Small intestine (tissue), 7 donors: ENCODE data around the gene KCND1. TPM values are rescaled to one million over a fixed set of nuclear protein-coding genes. Genes with fewer than 3 reads are reported as not detected.

Source experiments
- DNase-seq, 2 donors: peaks; one replicate each; pipeline versions ENCODE4 v3.0.0 to v3.0.0-alpha.2; 2013
- FAIRE-seq: peaks from 2 replicates; lab custom pipeline; 2012; peaks lifted over from hg19 to GRCh38; lab: Jason Lieb, UNC
- H3K27ac ChIP-seq, 3 donors: one replicate each; pipeline ENCODE4 v1.5.1; 2013; ENCODE audit warnings: low read length in 2 of 3, mild to moderate bottlenecking in 2 of 3, control low read depth in 1 of 3, inconsistent platforms in 1 of 3, low read depth in 1 of 3, moderate library complexity in 1 of 3
- H3K27me3 ChIP-seq, 3 donors: one replicate each; pipeline ENCODE4 v1.6.1; 2013; ENCODE audit warnings: low read length in 3 of 3, inconsistent platforms in 1 of 3; ENCODE audit not compliant: control insufficient read depth in 3 of 3, insufficient read depth in 3 of 3
- H3K36me3 ChIP-seq, 3 donors: one replicate each; pipeline ENCODE4 v1.6.1; 2013; ENCODE audit warnings: low read length in 3 of 3, inconsistent platforms in 1 of 3, low read depth in 1 of 3, mild to moderate bottlenecking in 1 of 3, moderate library complexity in 1 of 3; ENCODE audit not compliant: control insufficient read depth in 3 of 3, insufficient read depth in 2 of 3
- H3K4me1 ChIP-seq, 3 donors: one replicate each; pipeline ENCODE4 v1.6.1; 2013; ENCODE audit warnings: low read length in 2 of 3, inconsistent platforms in 1 of 3, low read depth in 1 of 3, mild to moderate bottlenecking in 1 of 3, moderate library complexity in 1 of 3; ENCODE audit not compliant: control insufficient read depth in 3 of 3, insufficient read depth in 2 of 3
- H3K4me3 ChIP-seq, 3 donors: one replicate each; pipeline ENCODE4 v1.5.1; 2013; ENCODE audit warnings: low read length in 3 of 3, control low read depth in 1 of 3, inconsistent platforms in 1 of 3, low read depth in 1 of 3, mild to moderate bottlenecking in 1 of 3, moderate library complexity in 1 of 3
- H3K9me3 ChIP-seq, 2 donors: one replicate each; pipeline ENCODE4 v1.6.1; 2013; ENCODE audit warnings: low read depth in 1 of 2, low read length in 1 of 2; ENCODE audit not compliant: control insufficient read depth in 2 of 2, insufficient read depth in 1 of 2
- WGBS, 3 donors: extraction: QIAGEN DNeasy Blood & Tissue Kit; methylation state at CpG; one replicate each; pipeline ENCODE4 v1.1.7; 2013; 5-methylcytosine and 5-hydroxymethylcytosine counted together
- polyA plus RNA-seq, 4 donors: library from polyadenylated mRNA; stranded (reverse) in 3 of 4; unstranded in 1 of 4; fragments of 200-250 nt in 3 of 4; fragments of 120-200 nt in 1 of 4; gene quantifications; one replicate each; pipeline versions ENCODE4 v1.2.1 to v1.2.3, GENCODE V29; 2013
- donor health status: healthy with polysubstance abuse.
- donor health status: control.
- donor health status: control.
- donor health status: Bipolar disorder and iron deficiency.
- donor health status: healthy.

The KCND1 gene
- polyA plus RNA-seq, 4 donors: 0.27 to 1.7 (median 0.78) TPM

DNA sequence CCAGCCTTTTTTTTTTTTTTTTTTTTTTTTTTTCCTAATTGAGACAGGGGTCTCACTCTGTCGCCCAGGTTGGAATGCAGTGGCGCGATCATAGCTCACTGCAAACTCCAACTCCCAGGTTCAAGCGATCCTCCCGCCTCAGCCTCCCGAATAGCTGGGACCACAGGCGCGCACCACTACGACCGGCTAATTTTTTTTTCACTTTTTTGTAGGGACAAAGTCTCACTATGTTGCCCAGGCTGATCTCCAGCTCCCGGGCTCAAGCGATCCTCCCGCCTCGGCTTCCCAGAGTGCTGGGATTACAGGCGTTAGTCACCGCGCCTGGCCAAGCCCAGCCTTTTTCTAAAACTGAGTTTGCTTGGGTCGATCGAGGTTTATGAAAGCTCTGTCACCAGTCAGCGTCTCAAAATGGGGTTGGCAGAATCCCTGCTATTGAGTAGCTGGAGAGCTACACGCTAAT is 13.0 kb downstream of the KCND1 start:
- no peaks in the 10 kb centered on the region for H3K9me3 ChIP-seq
- peaks cover 0 to 23% (median 6%) of the 10 kb centered on the region in 3 donors for H3K4me1 ChIP-seq
- FAIRE-seq: no peak
- H3K27ac ChIP-seq: peak overlapping the region; percentile 85 to 100 (median 95)
- H3K36me3 ChIP-seq: peaks cover 0 to 23% (median 0%) of the 10 kb centered on the region in 3 donors
- peak in 1 of 2 donors; percentile 70 for DNase-seq
- H3K4me3 ChIP-seq: peak overlapping the region in 2 of 3 donors; percentile 18 to 46
- no peaks in the 10 kb centered on the region for H3K27me3 ChIP-seq
- WGBS, 3 donors: 0 to 40% (median 3%) methylated on average over 21 of the region's 21 CpGs

DNA sequence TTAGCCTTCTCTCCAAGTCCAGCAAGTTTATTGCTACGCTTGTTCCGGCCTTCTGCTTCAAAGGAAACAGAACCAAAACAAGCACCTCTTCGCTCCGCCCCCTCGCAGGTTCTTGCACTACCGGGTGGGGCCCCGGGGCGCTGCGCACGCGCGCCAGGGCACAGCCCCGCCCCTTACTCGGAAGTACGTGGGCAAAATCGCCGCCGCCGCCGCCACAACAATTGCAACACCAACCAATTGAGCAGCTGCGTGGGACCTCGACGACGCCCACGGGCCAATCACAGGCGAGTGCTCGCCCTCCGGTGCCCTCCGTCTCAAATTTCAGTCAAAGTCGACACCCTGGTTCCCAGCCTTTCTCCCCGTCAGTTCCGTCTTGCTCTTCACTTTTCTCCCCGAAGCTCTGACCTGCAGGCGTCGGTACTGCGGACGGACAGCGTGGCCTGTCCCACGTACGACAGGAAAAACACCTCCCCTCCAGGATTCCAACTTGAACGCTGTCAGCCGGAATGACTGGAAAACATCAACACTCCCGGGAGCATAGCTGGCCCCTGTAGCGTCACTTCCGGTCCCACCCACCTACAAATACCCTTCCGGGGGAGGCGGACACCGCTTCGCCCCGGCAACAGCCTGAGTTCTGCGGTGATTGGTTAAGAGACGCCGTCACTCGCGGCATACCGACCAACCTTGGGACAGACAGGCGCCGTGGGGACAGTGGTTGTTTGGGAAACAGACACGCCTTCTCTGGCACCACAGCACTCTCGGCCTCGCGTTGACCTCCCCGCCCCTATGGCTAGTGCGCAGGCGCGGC is 13.6 kb downstream of the KCND1 start:
- peak; percentile 79 for FAIRE-seq
- DNase-seq: peak; percentile 95 to 96
- WGBS, 3 donors: 0 to 38% (median 17%) methylated on average over 39 to 66 of the region's 66 CpGs

DNA sequence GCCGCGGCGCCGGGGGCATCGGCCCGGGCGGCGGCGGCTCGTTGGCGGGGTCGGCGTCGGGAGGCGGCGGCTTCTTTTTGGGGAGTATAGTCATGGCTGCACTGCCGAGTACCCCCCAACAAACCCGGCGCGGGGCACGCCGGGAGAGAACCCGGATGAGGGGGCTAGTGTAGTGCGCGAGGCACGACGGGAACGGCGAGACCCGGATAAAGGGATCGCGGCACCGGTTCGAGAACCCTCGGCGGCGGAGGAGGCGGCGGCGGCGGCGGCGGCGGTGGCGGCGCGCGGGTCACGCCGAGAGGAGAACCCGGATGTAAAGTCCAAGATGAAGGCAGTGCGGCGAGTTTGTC is 14.2 kb downstream of the KCND1 start, which contains the start of gene OTUD5:
Gene OTUD5, minus strand, starts transcription at position 131 of the 350 bp plus-strand sequence. Its CDS starts 37 bp downstream, at position 94.
- Histone ChIP-seq H3K4me1 (peaks cover 0 to 22% (median 6%) of the 10 kb centered on the region in 3 donors), H3K9me3 (no peaks in the 10 kb centered on the region), H3K4me3 (peak within 1 kb of the TSS; percentile 46 to 73 (median 57)), H3K36me3 (peaks cover 0 to 29% (median 0%) of the 10 kb centered on the region in 3 donors), H3K27me3 (no peaks in the 10 kb centered on the region), H3K27ac (peak within 1 kb of the TSS; percentile 90 to 100 (median 95))
- DNase-seq: no peak
- WGBS, 3 donors: 0 to 64% (median 25%) methylated on average over 17 to 53 of the region's 53 CpGs
- FAIRE-seq: no peak

More for the DNA sequence above, 13.6 kb downstream of the KCND1 start:
- H3K4me1 ChIP-seq: peaks cover 0 to 23% (median 6%) of the 10 kb centered on the region in 3 donors
- peak overlapping the region; percentile 90 to 100 (median 95) for H3K27ac ChIP-seq
- H3K9me3 ChIP-seq: no peaks in the 10 kb centered on the region
- H3K4me3 ChIP-seq: peak overlapping the region; percentile 46 to 73 (median 57)
- H3K36me3 ChIP-seq: peaks cover 0 to 29% (median 0%) of the 10 kb centered on the region in 3 donors
- no peaks in the 10 kb centered on the region for H3K27me3 ChIP-seq

DNA sequence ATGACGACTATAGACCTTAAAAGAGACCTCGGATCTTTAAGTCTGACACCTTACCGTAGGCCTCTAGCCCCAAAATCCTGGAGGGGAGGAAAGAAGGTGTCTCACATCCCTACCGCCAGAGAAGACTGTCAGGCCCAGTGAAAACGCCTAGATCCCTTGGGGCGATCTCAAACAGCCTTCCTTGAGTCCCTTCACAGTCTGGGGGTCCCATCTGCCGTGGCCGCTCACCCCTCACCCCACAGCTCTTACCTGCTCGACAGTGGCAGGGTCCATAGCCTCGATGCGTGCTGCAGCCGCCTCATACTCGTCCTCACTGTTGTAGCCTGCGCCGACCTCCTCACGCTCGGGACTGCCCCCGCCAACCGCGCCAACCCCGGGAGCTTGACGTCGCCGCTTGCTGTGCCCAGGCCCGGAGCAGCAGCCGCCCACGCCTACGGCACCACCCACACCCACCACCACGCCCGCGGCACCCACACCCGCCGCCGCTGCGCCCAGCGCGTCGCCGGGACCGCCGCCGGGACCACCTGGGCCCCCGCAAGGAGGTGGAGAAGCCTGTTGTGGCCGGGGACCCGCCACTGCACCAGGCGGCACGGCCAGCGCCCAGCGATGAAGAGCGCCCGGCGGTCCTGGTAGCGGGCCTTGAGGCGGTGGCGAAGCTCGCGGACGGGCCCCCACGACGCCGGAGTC is 14.8 kb downstream of the KCND1 start:
- FAIRE-seq (no peak), DNase-seq (peak in 1 of 2 donors; percentile 34)
- peaks cover 0 to 16% (median 6%) of the 10 kb centered on the region in 3 donors for H3K4me1 ChIP-seq
- WGBS, 3 donors: 1 to 41% (median 1%) methylated on average over 22 to 61 of the region's 61 CpGs
- no peaks in the 10 kb centered on the region for H3K27me3 ChIP-seq
- peaks cover 0 to 29% (median 0%) of the 10 kb centered on the region in 3 donors for H3K36me3 ChIP-seq
- no peaks in the 10 kb centered on the region for H3K9me3 ChIP-seq
- peak overlapping the region; percentile 46 to 73 (median 57) for H3K4me3 ChIP-seq
- H3K27ac ChIP-seq: peak overlapping the region; percentile 80 to 100 (median 95)

DNA sequence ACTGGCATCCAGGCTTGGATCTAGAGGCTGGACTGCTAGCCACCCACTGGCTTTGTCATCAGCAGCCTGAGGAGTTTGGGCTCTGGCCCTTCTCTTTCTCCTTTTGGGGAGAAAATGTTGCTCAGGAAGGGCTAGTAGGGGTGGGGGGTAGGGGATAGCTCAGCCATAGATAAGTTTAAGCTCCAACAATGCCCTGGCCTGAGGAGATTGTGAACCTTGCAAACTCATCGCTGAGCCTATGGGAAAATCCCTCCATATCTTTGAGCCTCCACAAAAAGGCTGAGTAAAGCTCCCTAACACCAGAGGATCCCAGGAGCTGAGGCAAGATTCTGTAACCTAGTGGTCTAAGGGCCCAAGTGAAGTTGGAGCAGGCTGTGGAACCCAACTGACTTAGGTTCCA is 23.1 kb downstream of the KCND1 start:
- H3K27ac ChIP-seq: no peak overlapping the region
- H3K4me1 ChIP-seq: no peaks in the 10 kb centered on the region
- DNase-seq: no peak
- no peaks in the 10 kb centered on the region for H3K27me3 ChIP-seq
- 84 to 100% (median 89%) methylated on average over 1 of the region's 1 CpG for WGBS, 3 donors
- H3K4me3 ChIP-seq: no peak overlapping the region
- H3K9me3 ChIP-seq: no peaks in the 10 kb centered on the region
- H3K36me3 ChIP-seq: peaks cover 0 to 32% (median 0%) of the 10 kb centered on the region in 3 donors
- no peak for FAIRE-seq

DNA sequence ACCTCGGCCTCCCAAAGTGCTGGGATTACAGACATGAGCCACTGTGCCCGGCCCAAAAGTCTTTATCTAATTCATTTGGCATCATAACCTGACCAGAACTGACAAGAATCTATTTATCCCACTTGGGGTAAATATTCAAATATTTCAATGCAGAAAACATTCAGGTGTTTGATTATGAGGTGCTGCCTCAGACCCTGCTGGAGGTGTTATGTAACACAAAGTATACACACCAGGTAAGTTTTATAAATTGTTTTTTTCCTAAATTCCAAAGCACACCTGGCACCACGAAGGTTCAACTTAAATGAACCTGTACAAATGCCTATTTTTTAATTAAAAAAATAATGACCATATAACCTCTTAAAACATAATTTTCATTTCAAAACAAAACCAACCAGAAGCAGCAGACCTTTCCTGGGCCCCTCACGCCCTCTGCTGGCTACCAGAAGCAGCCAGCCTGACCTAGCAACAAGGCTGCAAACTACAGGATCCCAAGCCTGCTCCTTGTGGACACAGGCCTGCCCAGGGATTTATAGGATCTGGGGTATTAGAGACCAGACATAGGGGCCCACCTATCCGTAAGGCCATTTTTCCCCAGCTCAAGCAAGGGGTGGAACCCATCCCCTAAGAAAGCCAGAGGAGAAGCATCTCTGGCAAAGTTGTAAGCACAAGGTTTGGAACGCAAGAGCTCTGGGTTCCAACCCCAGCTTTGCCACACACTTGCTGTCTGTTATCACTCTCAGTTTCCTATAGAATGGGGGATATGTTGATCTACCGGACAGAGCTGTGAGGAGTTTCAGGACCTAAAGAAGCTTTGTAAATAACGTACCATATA is 25.9 kb downstream of the KCND1 start:
- peaks cover 0 to 28% (median 0%) of the 10 kb centered on the region in 3 donors for H3K36me3 ChIP-seq
- FAIRE-seq (no peak), DNase-seq (peak; percentile 49 to 58)
- no peaks in the 10 kb centered on the region for H3K27me3 ChIP-seq
- H3K9me3 ChIP-seq: no peaks in the 10 kb centered on the region
- 47 to 52% (median 50%) methylated on average over 8 of the region's 8 CpGs for WGBS, 3 donors
- H3K27ac ChIP-seq: no peak overlapping the region
- H3K4me3 ChIP-seq: no peak overlapping the region
- H3K4me1 ChIP-seq: peaks cover under 1 to 14% (median 2%) of the 10 kb centered on the region in 3 donors

DNA sequence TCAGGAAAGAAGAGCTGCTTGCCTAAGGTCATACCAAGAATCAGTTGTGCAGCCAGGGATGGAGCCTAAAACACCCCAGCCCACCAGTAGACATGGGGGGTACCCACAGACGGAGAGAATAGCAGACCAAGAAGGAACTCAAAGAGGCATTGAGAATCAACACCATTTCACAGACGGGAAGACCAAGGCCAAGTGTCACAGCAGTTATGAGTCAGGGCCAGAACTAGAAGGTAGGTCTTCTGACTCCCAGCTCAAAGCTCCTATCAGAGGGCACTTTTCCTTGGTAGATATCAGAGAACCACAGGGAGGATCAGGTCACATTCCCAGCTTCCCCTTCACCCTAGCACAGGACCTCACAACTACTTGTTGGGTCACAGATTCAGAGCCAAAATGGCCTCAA is 28.7 kb downstream of the KCND1 start:
- Histone ChIP-seq H3K9me3 (no peaks in the 10 kb centered on the region), H3K4me3 (no peak overlapping the region), H3K27me3 (no peaks in the 10 kb centered on the region), H3K27ac (peak overlapping the region in 2 of 3 donors; percentile 36 to 85), H3K36me3 (peaks cover 0 to 38% (median 0%) of the 10 kb centered on the region in 3 donors), H3K4me1 (peaks cover 3 to 42% (median 4%) of the 10 kb centered on the region in 3 donors)
- DNase-seq (no peak), FAIRE-seq (no peak)
- 67 to 87% (median 68%) methylated on average over 2 of the region's 2 CpGs for WGBS, 3 donors
